ENCODE results near the gene FCN3. TPM values are rescaled to one million over a fixed set of nuclear protein-coding genes. Genes with fewer than 3 reads are reported as not detected.

Gene FCN3
- polyA plus RNA-seq, 1 donor, result 0.13 TPM

GRCh38 chr1:27379564-27380122 is 5.0 kb upstream of the FCN3 start:
- DNase-seq, result no peak
- H3K4me3 ChIP-seq (ENCODE audit: low read length), result no peak overlapping the region
- no peaks in the 10 kb centered on the region for H3K36me3 ChIP-seq (ENCODE audit: control insufficient read depth, insufficient read depth, low read length)
- H3K9me3 ChIP-seq (ENCODE audit: control insufficient read depth, low read depth, low read length), result no peaks in the 10 kb centered on the region
- H3K27me3 ChIP-seq (ENCODE audit: control insufficient read depth, insufficient read depth, low read length), result peaks cover 6% of the 10 kb centered on the region
- H3K4me1 ChIP-seq (ENCODE audit: control insufficient read depth, insufficient read depth, low read length), result peaks cover 7% of the 10 kb centered on the region
- WGBS (ENCODE audit: insufficient coverage, low lambda C conversion rate), result no CpG with 5 or more reads among the region's 11 CpGs
- H3K27ac ChIP-seq (ENCODE audit: low read length), result no peak overlapping the region

GRCh38 chr1:27377760-27378495 is 3.3 kb upstream of the FCN3 start:
- DNase-seq, result no peak
- 100% methylated on average over 2 of the region's 12 CpGs for WGBS (ENCODE audit: insufficient coverage, low lambda C conversion rate)
- H3K9me3 ChIP-seq (ENCODE audit: control insufficient read depth, low read depth, low read length), result no peaks in the 10 kb centered on the region
- no peaks in the 10 kb centered on the region for H3K36me3 ChIP-seq (ENCODE audit: control insufficient read depth, insufficient read depth, low read length)
- no peak overlapping the region for H3K4me3 ChIP-seq (ENCODE audit: low read length)
- peaks cover 6% of the 10 kb centered on the region for H3K27me3 ChIP-seq (ENCODE audit: control insufficient read depth, insufficient read depth, low read length)
- H3K27ac ChIP-seq (ENCODE audit: low read length), result no peak overlapping the region
- peaks cover 3% of the 10 kb centered on the region for H3K4me1 ChIP-seq (ENCODE audit: control insufficient read depth, insufficient read depth, low read length)

DNA sequence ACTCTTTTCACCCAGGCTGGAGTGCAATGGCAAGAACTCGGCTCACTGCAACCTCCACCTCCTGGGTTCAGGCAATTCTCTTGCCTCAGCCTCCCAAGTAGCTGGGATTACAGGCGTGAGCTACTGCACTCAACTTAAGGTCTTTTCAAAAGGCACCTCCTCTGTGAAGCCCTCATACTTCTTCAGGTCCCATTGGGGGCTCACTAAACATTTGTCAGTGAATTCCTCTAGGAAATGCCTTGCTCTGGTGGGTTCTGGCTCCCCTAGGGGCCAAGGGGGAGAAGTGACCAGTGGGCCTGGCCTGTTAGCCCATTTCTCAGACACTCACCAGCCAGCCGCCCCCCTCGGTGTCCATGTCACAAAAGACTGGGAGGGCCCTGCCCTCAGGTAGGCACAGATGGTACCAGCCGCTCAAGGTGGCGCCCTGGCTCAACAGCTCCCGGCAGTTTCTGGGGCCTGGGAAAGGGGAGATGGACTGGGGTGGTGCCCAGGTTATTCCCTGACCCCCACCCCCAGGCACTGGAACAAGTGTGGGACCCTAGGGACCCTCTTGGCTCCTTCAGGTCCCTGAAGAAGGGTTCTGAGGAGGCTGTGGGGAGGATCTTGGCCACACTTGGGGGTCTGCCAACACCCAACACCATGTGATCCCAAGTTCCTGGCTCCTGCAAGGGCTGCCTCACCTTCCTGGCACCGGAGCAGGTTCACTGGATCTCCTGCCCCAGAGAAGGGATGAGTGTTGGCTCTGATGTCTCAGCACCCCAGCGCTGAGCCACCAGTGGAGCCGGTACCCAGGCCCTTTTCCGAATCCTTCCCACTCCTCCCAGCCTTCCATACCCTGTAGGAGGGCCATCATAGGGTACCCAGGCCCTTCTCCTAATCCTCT is 1.6 kb downstream of the FCN3 start:
- H3K27me3 ChIP-seq (ENCODE audit: control insufficient read depth, insufficient read depth, low read length), result no peaks in the 10 kb centered on the region
- H3K36me3 ChIP-seq (ENCODE audit: control insufficient read depth, insufficient read depth, low read length), result no peaks in the 10 kb centered on the region
- no CpG with 5 or more reads among the region's 11 CpGs for WGBS (ENCODE audit: insufficient coverage, low lambda C conversion rate)
- no peak for DNase-seq
- H3K4me1 ChIP-seq (ENCODE audit: control insufficient read depth, insufficient read depth, low read length), result no peaks in the 10 kb centered on the region
- no peaks in the 10 kb centered on the region for H3K9me3 ChIP-seq (ENCODE audit: control insufficient read depth, low read depth, low read length)
- no peak overlapping the region for H3K27ac ChIP-seq (ENCODE audit: low read length)
- no peak overlapping the region for H3K4me3 ChIP-seq (ENCODE audit: low read length)

DNA sequence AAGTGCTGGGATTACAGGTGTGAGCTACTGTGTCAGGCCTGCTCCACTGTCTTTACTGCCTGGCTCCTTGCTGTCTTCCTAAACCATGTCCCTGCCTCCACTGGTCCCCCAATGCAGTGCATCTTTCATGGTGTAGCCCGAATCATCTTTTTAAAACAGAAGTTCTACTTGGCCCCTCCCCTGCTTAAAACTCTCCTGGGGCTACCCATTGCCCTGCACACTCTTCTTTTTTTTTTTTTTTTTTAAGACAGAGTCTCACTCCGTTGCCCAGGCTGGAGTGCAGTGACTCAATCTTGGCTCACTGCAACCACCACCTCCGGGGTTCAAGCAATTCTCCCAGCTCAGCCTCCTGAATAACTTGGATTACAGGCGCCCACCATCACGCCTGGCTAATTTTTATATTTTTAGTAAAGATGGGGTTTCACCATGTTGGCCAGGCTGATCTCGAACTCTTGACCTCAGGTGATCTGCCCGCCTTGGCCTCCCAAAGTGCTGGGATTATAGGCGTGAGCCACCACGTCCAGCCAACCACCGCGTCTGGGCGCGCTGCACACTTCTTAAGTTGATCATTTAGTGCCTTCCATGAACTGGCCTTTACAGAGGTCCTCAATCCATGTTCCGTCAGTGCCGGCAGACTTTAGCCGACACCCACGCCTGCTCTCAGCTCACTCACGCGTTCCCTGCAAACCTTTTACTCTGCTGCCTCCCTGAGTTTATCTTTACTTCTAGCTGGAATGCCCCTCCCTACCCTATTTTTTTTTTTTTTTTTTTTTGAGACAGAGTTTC is 2.4 kb downstream of the FCN3 start:
- no peaks in the 10 kb centered on the region for H3K9me3 ChIP-seq (ENCODE audit: control insufficient read depth, low read depth, low read length)
- H3K36me3 ChIP-seq (ENCODE audit: control insufficient read depth, insufficient read depth, low read length), result no peaks in the 10 kb centered on the region
- H3K4me1 ChIP-seq (ENCODE audit: control insufficient read depth, insufficient read depth, low read length), result peaks cover 2% of the 10 kb centered on the region
- H3K27me3 ChIP-seq (ENCODE audit: control insufficient read depth, insufficient read depth, low read length), result no peaks in the 10 kb centered on the region
- H3K4me3 ChIP-seq (ENCODE audit: low read length), result no peak overlapping the region
- no peak overlapping the region for H3K27ac ChIP-seq (ENCODE audit: low read length)
- no CpG with 5 or more reads among the region's 19 CpGs for WGBS (ENCODE audit: insufficient coverage, low lambda C conversion rate)
- no peak for DNase-seq

DNA sequence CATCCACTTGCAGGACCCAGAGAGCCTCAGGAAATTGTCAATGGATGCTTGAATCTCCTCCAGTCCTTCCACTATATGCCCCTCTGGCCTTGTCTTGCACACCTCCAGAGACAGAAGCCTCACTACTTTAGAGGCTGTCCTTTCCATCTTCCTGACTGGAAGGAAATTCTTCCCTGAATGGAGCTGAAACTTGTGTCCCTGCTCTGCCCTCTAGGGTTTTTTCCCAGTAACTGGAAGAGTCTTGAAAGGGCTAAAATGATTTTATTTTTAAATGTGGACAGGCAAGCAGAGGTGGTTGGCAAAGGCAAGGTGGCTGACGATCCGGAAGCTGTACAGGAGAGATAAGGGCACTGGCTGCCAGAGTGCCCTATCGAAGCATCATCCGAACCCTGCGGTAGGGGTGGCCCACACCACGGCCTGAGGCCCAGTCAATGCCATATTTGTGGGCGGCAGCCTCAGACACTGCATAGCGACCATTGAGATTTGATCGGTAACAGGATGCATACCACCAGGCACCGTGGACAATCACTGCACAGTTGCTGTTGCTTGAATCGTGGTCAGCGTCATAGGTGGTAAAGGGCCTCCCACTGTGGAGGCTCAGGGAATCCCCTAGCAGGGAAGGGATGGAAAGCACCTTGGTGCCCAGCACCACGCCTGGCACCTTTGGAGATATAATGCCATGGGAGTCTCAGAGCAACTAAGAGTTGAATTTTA is 5.6 kb downstream of the FCN3 start:
- WGBS (ENCODE audit: insufficient coverage, low lambda C conversion rate), result no CpG with 5 or more reads among the region's 13 CpGs
- no peak for DNase-seq
- no peaks in the 10 kb centered on the region for H3K27me3 ChIP-seq (ENCODE audit: control insufficient read depth, insufficient read depth, low read length)
- H3K36me3 ChIP-seq (ENCODE audit: control insufficient read depth, insufficient read depth, low read length), result no peaks in the 10 kb centered on the region
- H3K9me3 ChIP-seq (ENCODE audit: control insufficient read depth, low read depth, low read length), result no peaks in the 10 kb centered on the region
- H3K4me1 ChIP-seq (ENCODE audit: control insufficient read depth, insufficient read depth, low read length), result peaks cover 21% of the 10 kb centered on the region
- H3K27ac ChIP-seq (ENCODE audit: low read length), result no peak overlapping the region
- no peak overlapping the region for H3K4me3 ChIP-seq (ENCODE audit: low read length)

GRCh38 chr1:27367160-27367650 is 7.4 kb downstream of the FCN3 start:
- peaks cover 21% of the 10 kb centered on the region for H3K4me1 ChIP-seq (ENCODE audit: control insufficient read depth, insufficient read depth, low read length)
- no CpG with 5 or more reads among the region's 8 CpGs for WGBS (ENCODE audit: insufficient coverage, low lambda C conversion rate)
- peak overlapping the region; percentile 86 for H3K27ac ChIP-seq (ENCODE audit: low read length)
- peak overlapping the region; percentile 67 for H3K4me3 ChIP-seq (ENCODE audit: low read length)
- DNase-seq, result no peak
- H3K36me3 ChIP-seq (ENCODE audit: control insufficient read depth, insufficient read depth, low read length), result peaks cover 5% of the 10 kb centered on the region
- no peaks in the 10 kb centered on the region for H3K9me3 ChIP-seq (ENCODE audit: control insufficient read depth, low read depth, low read length)
- no peaks in the 10 kb centered on the region for H3K27me3 ChIP-seq (ENCODE audit: control insufficient read depth, insufficient read depth, low read length)

- H3K4me1 ChIP-seq (ENCODE audit: control insufficient read depth, insufficient read depth, low read length), result peaks cover 21% of the 10 kb centered on the region
- WGBS (ENCODE audit: insufficient coverage, low lambda C conversion rate), result no CpG with 5 or more reads among the region's 67 CpGs
These were observed 8.0 kb downstream of the FCN3 start, which contains the start of gene MAP3K6 for GRCh38 chr1:27366411-27367159. Gene MAP3K6, minus strand, starts transcription at chr1:27366961. Its CDS starts 364 bp downstream, at chr1:27366597.

DNA sequence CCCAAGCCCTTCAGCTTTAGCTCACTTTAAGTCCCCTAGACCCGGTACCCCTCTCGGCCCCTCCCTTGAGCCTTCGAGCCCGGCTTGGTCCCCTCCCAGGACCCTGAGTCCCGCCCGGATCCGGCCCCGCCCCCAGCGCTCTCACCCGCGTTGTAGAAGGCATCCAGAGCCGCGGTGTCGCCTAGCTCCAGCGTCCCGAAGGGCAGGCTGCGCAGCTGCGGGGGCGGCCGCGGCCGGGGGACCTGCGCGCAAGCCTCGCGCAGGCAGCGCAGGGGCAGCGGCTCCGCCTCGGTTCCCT is 8.6 kb downstream of the FCN3 start:
- Histone ChIP-seq H3K27ac (ENCODE audit: low read length) (peak overlapping the region; percentile 90), H3K36me3 (ENCODE audit: control insufficient read depth, insufficient read depth, low read length) (peaks cover 5% of the 10 kb centered on the region), H3K27me3 (ENCODE audit: control insufficient read depth, insufficient read depth, low read length) (no peaks in the 10 kb centered on the region), H3K9me3 (ENCODE audit: control insufficient read depth, low read depth, low read length) (no peaks in the 10 kb centered on the region), H3K4me1 (ENCODE audit: control insufficient read depth, insufficient read depth, low read length) (peaks cover 21% of the 10 kb centered on the region), H3K4me3 (ENCODE audit: low read length) (peak overlapping the region; percentile 62)
- no CpG with 5 or more reads among the region's 30 CpGs for WGBS (ENCODE audit: insufficient coverage, low lambda C conversion rate)
- peak; percentile 64 to 75 for DNase-seq

More at GRCh38 chr1:27366411-27367159, 8.0 kb downstream of the FCN3 start, which contains the start of gene MAP3K6:
- H3K27ac ChIP-seq (ENCODE audit: low read length), result peak within 1 kb of the TSS; percentile 90
- peak; percentile 67 to 83 for DNase-seq
- H3K4me3 ChIP-seq (ENCODE audit: low read length), result peak within 1 kb of the TSS; percentile 67
- H3K27me3 ChIP-seq (ENCODE audit: control insufficient read depth, insufficient read depth, low read length), result no peaks in the 10 kb centered on the region
- no peaks in the 10 kb centered on the region for H3K9me3 ChIP-seq (ENCODE audit: control insufficient read depth, low read depth, low read length)
- H3K36me3 ChIP-seq (ENCODE audit: control insufficient read depth, insufficient read depth, low read length), result peaks cover 5% of the 10 kb centered on the region
